Measurements from ENCODE around the gene CDC25A.
"Not testable (repeated sequence)": the region's sequence is repeated elsewhere in the genome, so short reads cannot be mapped to it uniquely, and the experiment has no call there.

CDC25A gene

DNA sequence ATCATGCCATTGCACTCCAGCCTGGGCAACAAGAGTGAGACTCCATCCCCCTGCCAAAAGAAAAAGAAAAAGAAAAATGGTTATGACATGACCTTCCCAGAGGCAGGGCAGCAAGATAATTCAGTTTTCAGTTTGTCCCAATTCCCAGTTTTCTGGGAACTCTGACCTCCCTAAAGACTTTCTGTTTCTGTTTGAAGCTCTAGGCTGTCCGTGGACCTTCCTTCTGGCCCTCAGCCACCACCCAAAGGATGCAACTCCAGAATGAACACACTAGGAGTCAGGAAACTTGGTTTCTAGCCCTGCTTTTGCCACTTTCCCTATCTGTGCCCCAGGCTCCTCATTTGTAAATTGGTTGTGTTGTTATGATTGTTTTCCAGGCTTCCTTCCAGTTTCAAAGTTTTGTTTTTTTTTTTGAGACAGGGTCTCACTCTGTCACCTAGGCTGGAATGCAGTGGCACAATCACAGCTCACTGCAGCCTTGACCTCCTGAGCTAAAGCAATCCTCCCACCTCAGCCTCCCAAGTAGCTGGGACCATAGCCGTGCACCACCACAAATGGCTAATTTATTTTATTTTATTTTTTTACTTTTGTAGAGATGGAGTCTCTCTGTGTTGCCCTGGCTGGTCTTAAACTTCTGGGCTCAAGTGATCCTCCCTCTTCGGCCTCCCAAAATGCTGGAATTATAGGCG is 68.6 kb downstream of the CDC25A start:
- H3K9me3 ChIP-seq (ENCODE audit: insufficient read depth, low read depth, low read length), result no peaks in the 10 kb centered on the region
- no peaks in the 10 kb centered on the region for H3K36me3 ChIP-seq (ENCODE audit: insufficient read depth, low read depth, low read length)
- H3K4me1 ChIP-seq (ENCODE audit: insufficient read depth, low read length), result no peaks in the 10 kb centered on the region; the same call in 1 of the 2 replicates
- H3K4me3 ChIP-seq (ENCODE audit: low read length), result no peak overlapping the region
- no peak overlapping the region for H3K9ac ChIP-seq (ENCODE audit: low read depth, low read length)
- H3K27ac ChIP-seq (ENCODE audit: low read length), result no peak overlapping the region
- H3K27me3 ChIP-seq (ENCODE audit: insufficient read depth, low read length), result no peaks in the 10 kb centered on the region

DNA sequence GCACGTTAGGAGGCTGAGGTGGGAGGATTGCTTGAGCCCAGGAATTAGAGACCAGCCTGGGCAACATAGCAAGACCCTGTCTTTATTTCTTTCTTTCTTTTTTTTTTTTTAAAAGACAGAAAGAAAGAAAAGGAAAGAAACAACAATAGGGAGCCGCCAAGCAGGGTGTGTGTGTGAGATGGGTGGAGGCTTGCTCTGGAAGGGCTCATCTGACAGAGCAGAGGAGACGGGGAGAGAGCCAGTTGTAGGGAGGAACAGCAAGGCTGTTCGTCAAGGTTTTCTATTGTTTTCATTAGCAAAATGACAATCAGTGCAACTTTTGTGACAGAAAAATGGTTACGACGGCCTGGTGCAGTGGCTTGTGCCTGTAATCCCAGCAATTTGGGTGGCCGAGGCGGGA is 69.3 kb downstream of the CDC25A start:
- Histone ChIP-seq H3K27ac (ENCODE audit: low read length) (no peak overlapping the region), H3K36me3 (ENCODE audit: insufficient read depth, low read depth, low read length) (no peaks in the 10 kb centered on the region), H3K9me3 (ENCODE audit: insufficient read depth, low read depth, low read length) (no peaks in the 10 kb centered on the region), H3K9ac (ENCODE audit: low read depth, low read length) (no peak overlapping the region), H3K27me3 (ENCODE audit: insufficient read depth, low read length) (no peaks in the 10 kb centered on the region), H3K4me1 (ENCODE audit: insufficient read depth, low read length) (no peaks in the 10 kb centered on the region; the same call in 1 of the 2 replicates), H3K4me3 (ENCODE audit: low read length) (no peak overlapping the region)

DNA sequence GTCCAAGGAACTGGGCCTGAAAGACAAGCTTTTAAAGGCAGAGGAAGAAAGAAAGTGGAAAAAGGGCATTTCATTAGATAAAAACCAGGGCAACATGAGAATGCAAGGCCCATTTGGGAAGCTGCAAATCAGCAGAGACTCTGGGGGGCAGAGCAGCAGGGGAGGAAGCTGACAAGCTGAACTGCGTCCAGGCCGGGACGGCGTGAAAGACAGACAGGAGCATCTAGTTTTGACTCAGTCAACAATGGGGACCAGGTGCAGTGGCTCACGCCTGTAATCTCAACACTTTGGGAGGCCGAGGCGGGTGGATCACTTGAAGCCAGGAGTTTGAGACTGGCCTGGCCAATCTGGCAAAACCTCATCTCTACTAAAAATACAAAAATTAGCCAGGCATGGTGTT is 69.9 kb downstream of the CDC25A start:
- H3K36me3 ChIP-seq (ENCODE audit: insufficient read depth, low read depth, low read length), result no peaks in the 10 kb centered on the region
- no peaks in the 10 kb centered on the region for H3K9me3 ChIP-seq (ENCODE audit: insufficient read depth, low read depth, low read length)
- no peak overlapping the region for H3K9ac ChIP-seq (ENCODE audit: low read depth, low read length)
- no peak overlapping the region for H3K4me3 ChIP-seq (ENCODE audit: low read length)
- H3K4me1 ChIP-seq (ENCODE audit: insufficient read depth, low read length), result no peaks in the 10 kb centered on the region; the same call in 1 of the 2 replicates
- H3K27me3 ChIP-seq (ENCODE audit: insufficient read depth, low read length), result no peaks in the 10 kb centered on the region
- H3K27ac ChIP-seq (ENCODE audit: low read length), result no peak overlapping the region

DNA sequence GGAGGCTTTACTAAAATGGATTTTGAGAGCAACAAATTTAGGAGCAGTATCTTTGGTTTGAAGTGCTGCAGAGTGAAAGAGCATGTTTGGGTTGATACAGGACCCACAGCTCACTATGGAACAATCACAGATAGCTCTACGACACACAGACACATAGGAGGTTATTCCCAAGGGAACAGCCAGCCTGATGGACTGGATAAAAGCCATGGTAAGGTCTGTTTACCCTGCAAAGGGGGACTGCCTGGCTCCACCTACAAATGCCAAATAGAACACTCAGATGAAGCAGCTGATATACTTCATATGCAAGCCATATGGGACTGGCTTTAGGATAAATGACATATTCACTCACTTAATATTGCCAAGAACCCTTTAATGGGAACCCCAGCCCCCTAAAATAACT is 75.4 kb downstream of the CDC25A start:
- no peak overlapping the region for H3K9ac ChIP-seq (ENCODE audit: low read depth, low read length)

DNA sequence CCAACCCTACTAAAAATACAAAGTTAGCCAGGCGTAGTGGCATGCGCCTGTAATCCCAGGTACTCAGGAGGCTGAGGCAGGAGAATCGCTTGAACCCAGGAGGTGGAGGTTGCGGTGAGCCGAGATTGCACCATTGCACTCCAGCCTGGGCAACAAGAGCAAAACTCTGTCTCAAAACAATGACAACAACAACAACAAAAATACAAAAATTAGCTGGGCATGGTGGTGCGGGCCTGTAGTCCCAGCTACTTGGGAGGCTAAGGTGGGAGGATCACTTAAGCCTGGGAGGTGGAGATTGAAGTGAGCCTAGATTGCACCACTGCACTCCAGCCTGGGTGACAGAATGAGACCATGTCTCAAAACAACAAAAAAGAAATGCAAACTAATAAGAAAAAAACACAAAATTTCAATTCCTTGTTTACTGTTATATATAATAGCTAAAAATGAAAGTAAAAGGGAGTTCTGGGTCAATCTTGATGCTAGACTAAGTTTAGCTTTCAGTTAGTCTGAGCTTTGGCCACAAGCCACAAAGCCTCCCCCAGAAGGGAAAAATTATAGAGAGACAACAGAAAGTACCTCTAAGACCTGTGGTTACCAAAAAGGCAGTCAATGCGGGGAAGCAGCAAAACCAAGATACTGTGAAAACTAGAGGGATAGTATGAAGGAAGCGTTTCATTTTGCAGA is 76.0 kb downstream of the CDC25A start:
- not testable (repeated sequence) for H3K27ac ChIP-seq (ENCODE audit: low read length)

More for the DNA sequence above, 75.4 kb downstream of the CDC25A start:
- no peaks in the 10 kb centered on the region for H3K27me3 ChIP-seq (ENCODE audit: insufficient read depth, low read length)
- H3K9me3 ChIP-seq (ENCODE audit: insufficient read depth, low read depth, low read length), result peaks cover 5% of the 10 kb centered on the region
- no peak overlapping the region for H3K27ac ChIP-seq (ENCODE audit: low read length)
- H3K4me3 ChIP-seq (ENCODE audit: low read length), result no peak overlapping the region
- no peaks in the 10 kb centered on the region for H3K36me3 ChIP-seq (ENCODE audit: insufficient read depth, low read depth, low read length)
- H3K4me1 ChIP-seq (ENCODE audit: insufficient read depth, low read length), result peaks cover 5% of the 10 kb centered on the region; the same call in 1 of the 2 replicates

DNA sequence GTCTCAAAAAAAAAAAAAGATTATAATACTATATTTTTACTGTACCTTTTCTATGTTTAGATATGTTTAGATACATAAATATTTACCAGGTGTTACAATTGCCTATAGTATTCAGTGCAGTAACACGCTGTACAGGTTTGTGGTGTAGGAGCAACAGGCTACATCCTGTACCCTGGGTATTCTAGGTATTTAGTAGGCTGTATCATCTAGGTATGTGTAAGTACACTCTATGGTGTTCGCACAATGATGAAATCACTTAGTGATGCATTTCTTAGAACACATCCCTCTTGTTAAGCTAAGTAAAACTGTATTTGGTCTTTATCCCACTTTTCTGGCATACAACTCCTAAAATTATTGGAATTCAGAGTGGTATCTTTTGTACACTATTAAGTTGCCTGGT is 77.8 kb downstream of the CDC25A start:
- Histone ChIP-seq H3K27ac (ENCODE audit: low read length) (no peak overlapping the region), H3K36me3 (ENCODE audit: insufficient read depth, low read depth, low read length) (no peaks in the 10 kb centered on the region), H3K9me3 (ENCODE audit: insufficient read depth, low read depth, low read length) (peaks cover 5% of the 10 kb centered on the region), H3K27me3 (ENCODE audit: insufficient read depth, low read length) (no peaks in the 10 kb centered on the region), H3K9ac (ENCODE audit: low read depth, low read length) (no peak overlapping the region), H3K4me3 (ENCODE audit: low read length) (no peak overlapping the region), H3K4me1 (ENCODE audit: insufficient read depth, low read length) (peaks cover 14% of the 10 kb centered on the region; the same call in 1 of the 2 replicates)

More for the DNA sequence above, 76.0 kb downstream of the CDC25A start:
- not testable (repeated sequence) for H3K4me3 ChIP-seq (ENCODE audit: low read length); H3K36me3 ChIP-seq (ENCODE audit: insufficient read depth, low read depth, low read length); H3K9ac ChIP-seq (ENCODE audit: low read depth, low read length); H3K9me3 ChIP-seq (ENCODE audit: insufficient read depth, low read depth, low read length); H3K27me3 ChIP-seq (ENCODE audit: insufficient read depth, low read length)
- H3K4me1 ChIP-seq (ENCODE audit: insufficient read depth, low read length), result peaks cover 10% of the 10 kb centered on the region; the same call in 1 of the 2 replicates

DNA sequence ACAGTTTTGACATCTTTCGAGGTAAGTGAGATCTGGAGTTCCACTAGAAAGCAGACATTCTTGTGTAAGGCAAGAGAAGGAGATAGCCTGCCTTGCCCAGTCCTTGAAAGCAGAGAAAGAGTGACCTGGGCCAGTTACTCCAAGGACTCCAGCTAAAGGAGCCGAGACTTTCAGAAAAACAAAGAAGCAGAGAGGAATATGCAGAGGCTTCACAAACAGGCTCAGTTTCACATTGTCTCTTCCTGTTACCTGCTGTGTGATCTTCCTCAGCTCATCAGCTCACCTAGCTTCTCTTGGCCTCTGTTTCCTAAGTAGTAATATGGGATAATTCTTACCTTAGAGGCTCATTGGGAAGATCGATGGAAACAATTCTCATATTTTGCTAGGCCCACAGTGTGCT is 81.0 kb downstream of the CDC25A start:
- H3K27ac ChIP-seq (ENCODE audit: low read length), result peak overlapping the region; percentile 53
- no peaks in the 10 kb centered on the region for H3K27me3 ChIP-seq (ENCODE audit: insufficient read depth, low read length)
- peaks cover 5% of the 10 kb centered on the region for H3K9me3 ChIP-seq (ENCODE audit: insufficient read depth, low read depth, low read length)
- no peaks in the 10 kb centered on the region for H3K36me3 ChIP-seq (ENCODE audit: insufficient read depth, low read depth, low read length)
- H3K4me1 ChIP-seq (ENCODE audit: insufficient read depth, low read length), result peaks cover 9% of the 10 kb centered on the region; the same call in 1 of the 2 replicates
- no peak overlapping the region; the same call in 1 of the 2 replicates for H3K4me3 ChIP-seq (ENCODE audit: low read length)
- peak overlapping the region; percentile 14; the same call in 1 of the 2 replicates for H3K9ac ChIP-seq (ENCODE audit: low read depth, low read length)

All from iPS-20b (cell line).